ENCODE results near the gene TSPAN18. TPM values are rescaled to one million over a fixed set of nuclear protein-coding genes. Genes with fewer than 3 reads are reported as not detected.

Gene TSPAN18
- total and polyA plus RNA-seq, 2 experiments from 2014 or later: 6.0 to 10.6 TPM

DNA sequence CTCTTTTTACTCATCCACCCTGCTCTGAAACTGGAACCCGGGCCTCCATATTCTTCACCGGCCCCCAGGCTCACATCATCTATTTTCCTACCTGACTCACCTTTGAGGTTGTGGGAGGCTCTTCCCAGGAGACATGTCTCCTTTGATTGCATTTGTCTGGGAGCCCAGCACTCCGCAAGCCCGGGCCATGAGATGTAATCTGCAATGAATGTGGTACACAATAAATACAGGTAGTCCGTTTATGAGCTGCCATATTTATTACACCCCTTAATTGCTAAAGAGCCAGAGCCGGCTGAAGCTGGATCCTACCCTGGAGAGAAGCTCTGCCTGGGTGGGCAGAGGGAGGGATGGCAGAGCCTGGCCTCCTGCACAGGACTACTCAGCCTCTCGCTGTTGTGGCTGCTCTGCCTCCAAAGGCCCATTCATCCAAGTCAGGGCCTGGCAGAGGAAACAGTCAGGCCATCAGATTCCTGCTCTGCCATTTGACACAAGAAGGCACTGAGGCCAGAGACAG, 174.4 kb downstream of the TSPAN18 start (continued):
- TF ChIP-seq ZNF462 (CRISPR knock-in tag; IDR thresholded peaks at IDR 0.05): no peak
- TF ChIP-seq NANOG (IDR thresholded peaks at IDR 0.05; ENCODE audit: borderline replicate concordance): no peak
- no peak for TF ChIP-seq STAT1 (IDR thresholded peaks at IDR 0.05; ENCODE audit: unreplicated experiment)

DNA sequence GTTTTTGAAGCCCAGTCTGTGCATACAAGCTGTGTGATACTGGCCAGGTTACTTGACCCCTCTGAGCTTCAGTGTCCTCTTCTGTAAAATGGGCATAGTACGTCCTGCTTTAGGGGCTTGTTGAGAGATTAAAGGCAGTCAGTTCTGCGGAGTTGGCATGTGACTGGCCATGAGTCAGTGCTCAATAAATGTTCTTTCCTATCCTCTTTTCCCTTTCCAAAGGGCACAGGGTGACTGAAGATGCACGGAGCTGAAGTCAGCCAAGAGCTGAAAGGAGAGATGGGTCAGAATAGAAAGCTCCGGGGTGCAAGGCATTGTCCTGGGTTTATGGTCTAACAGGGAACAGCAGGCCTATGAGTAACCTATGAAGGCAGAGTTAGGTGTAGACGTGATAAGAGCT, 175.0 kb downstream of the TSPAN18 start:
- H3K27me3 Mint-ChIP-seq (ENCODE audit: insufficient read depth, low read depth, poor library complexity): peaks cover 19% of the 10 kb centered on the region
- H3K4me3 Mint-ChIP-seq: no peak overlapping the region
- TF ChIP-seq ZNF331 (CRISPR knock-in tag; IDR thresholded peaks at IDR 0.05; ENCODE audit: low read depth) (no peak), EZH2phosphoT487 (IDR thresholded peaks at IDR 0.05; ENCODE audit: unreplicated experiment) (no peak)

More for the DNA sequence above, 175.0 kb downstream of the TSPAN18 start:
- Histone ChIP-seq H3K79me2 (replicated peaks; ENCODE audit: insufficient read depth) (no peaks in the 10 kb centered on the region), H3K4me1 (ENCODE audit: insufficient read depth) (peaks cover 23% of the 10 kb centered on the region), H3K4me2 (no peak overlapping the region), H3K4me3 (no peak overlapping the region), H3K27me3 (ENCODE audit: insufficient read depth) (no peaks in the 10 kb centered on the region), H3K27ac (ENCODE audit: low read depth) (no peak overlapping the region), H2AFZ (no peak overlapping the region), H4K20me1 (replicated peaks; ENCODE audit: insufficient read depth) (no peaks in the 10 kb centered on the region), H3K36me3 (ENCODE audit: insufficient read depth) (no peaks in the 10 kb centered on the region), H3F3A (replicated peaks; ENCODE audit: low read depth) (0 out of 2 replicates have a peak, but pooled peaks cover 4% of the 10 kb centered on the region), H3K9me2 (ENCODE audit: insufficient read depth) (peaks cover 4% of the 10 kb centered on the region; the same call in 1 of the 2 replicates)
- Mint-ChIP-seq H3K9me3 (peaks cover 16% of the 10 kb centered on the region; the same call in 2 of the 3 replicates), H3K4me1 (peaks cover 24% of the 10 kb centered on the region), H3K27ac (no peak overlapping the region), H3K36me3 (ENCODE audit: low read depth) (peaks cover 17% of the 10 kb centered on the region; the same call in 2 of the 3 replicates)
- DNase-seq (ENCODE audit: low spot score) (no peak), ATAC-seq (no peak)

Measured in GM23338 (cell line).